Left colon (tissue), 2 donors: ENCODE results near the gene POU2AF1. TPM values are rescaled to one million over a fixed set of nuclear protein-coding genes. Genes with fewer than 3 reads are reported as not detected.

Experiments used
- ATAC-seq: fragments of 200-7000 bp; cut with Tn5 transposase; one replicate; pipeline ENCODE4 v1.9.1; 2020; ENCODE audit warnings: mild to moderate bottlenecking, moderate library complexity
- DNase-seq, 2 donors: peaks; one replicate each; pipeline ENCODE4 v3.0.0-alpha.2; 2020
- intact Hi-C, 2 donors: fragments of 100-400 bp; cut with DNase I in 1 of 2; cut with micrococcal nuclease in 1 of 2; formaldehyde crosslinking; loops; one replicate each; pipeline versions ENCODE4 v1.11.2 to v1.14.0; 2022; cut with DNase I, micrococcal nuclease
- total RNA-seq, 2 donors: library from RNA; stranded (reverse); fragmentation: NEBNext Ultra II Directional; extraction: Animal tissue kit (Norgen Biotek cat#: 25700); gene quantifications; one replicate each; pipeline ENCODE4 v1.2.1, GENCODE V29; 2021
- donor health status: DM: no; HTN: no; CAD: no.
- donor health status: DM: yes; HTN: yes; CAD: no.

Gene POU2AF1
- total RNA-seq, 2 donors from 2014 or later, result 3.8 to 10.2 TPM

- DNase-seq (no peak), ATAC-seq (no peak)
- intact Hi-C loops, result no loop called here
Observed at GRCh38 chr11:111355956-111356659, 23.0 kb downstream of the POU2AF1 start.

DNA sequence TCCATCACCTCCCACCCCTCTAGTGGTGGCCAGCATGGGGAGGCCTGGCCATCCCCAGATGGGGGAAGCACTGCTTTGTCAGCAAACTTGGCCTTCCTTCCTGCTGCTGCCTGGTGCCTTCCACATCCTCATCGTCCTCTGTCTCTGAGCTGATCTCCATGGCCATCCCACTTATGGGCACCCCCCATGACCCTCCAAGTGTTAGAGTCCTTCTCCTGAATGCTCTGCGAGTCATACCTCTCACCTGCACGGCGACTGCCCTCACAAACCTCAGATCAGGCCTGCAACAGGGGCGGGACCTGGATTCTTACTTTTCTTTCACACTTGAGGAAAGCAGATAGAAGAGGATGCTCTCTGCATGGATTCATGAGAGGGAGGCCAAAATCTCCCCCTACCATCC lies 24.0 kb downstream of the POU2AF1 start:
- intact Hi-C loops, result no loop called here
- DNase-seq, result no peak
- ATAC-seq, result no peak

- DNase-seq (no peak), ATAC-seq (no peak)
- intact Hi-C loops, result no loop called here
Observed at GRCh38 chr11:111354601-111354891, 24.5 kb downstream of the POU2AF1 start.

- no peak for ATAC-seq
- intact Hi-C loops, result no loop called here
- DNase-seq, result no peak
Observed at GRCh38 chr11:111353776-111354600, 25.1 kb downstream of the POU2AF1 start.

- peak in 1 of 2 donors; percentile 59 for DNase-seq
- intact Hi-C loops, result no loop called here
- peak; percentile 82 for ATAC-seq
Observed at GRCh38 chr11:111352935-111353710, 26.0 kb downstream of the POU2AF1 start.

DNA sequence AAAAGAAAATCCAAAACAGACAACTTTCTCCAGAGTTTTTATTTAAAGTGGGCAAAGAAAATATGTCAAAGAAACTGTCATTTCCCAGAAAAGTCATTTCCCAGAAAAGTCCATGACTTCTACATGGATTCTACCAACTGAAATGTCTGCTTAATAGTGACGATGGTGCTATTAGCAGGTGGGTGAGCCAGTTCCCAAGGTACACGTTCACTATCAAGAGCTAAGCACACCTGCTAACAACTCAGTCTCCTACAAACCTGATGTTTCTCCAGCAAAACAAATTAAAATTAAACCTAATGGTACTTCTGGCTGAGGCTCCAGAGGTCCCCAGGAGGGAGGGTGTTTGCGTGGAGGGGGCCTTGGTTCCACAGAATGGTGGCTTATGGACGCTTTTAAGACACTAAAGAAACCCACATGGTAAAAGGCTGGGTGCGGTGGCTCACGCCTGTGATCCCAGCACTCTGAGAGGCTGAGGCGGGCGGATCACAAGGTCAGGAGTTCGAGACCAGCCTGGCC lies 26.8 kb downstream of the POU2AF1 start:
- intact Hi-C loops, result no loop called here
- no peak for ATAC-seq
- DNase-seq, result no peak

GRCh38 chr11:111351374-111352055 lies 27.6 kb downstream of the POU2AF1 start:
- intact Hi-C loops, result no loop called here
- ATAC-seq, result no peak
- DNase-seq, result no peak

GRCh38 chr11:111350811-111351210 lies 28.3 kb downstream of the POU2AF1 start:
- intact Hi-C loops, result no loop called here
- DNase-seq (no peak), ATAC-seq (no peak)

DNA sequence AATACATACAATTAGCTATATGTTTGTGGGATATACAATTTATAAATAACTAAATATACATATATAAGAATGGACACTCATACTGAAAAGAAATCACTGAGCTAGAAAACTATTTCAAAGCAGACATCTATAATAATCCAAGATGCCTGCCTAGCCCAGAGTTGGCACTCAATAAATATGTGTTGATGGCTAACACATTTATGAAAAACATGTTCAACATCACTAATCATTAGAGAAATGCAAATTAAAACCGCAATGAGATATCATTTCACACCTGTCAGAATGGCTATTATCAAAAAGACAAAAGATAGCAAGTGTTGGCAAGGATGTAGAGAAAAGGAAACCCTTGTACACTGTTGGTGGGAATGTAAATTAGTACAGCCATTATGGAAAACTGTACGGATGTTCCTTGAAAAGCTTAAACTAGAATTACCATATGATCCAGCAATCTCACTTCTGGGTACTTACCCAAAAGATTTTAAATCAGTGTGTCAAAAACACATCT lies 29.8 kb downstream of the POU2AF1 start:
- DNase-seq (no peak), ATAC-seq (no peak)
- intact Hi-C loops, result no loop called here

DNA sequence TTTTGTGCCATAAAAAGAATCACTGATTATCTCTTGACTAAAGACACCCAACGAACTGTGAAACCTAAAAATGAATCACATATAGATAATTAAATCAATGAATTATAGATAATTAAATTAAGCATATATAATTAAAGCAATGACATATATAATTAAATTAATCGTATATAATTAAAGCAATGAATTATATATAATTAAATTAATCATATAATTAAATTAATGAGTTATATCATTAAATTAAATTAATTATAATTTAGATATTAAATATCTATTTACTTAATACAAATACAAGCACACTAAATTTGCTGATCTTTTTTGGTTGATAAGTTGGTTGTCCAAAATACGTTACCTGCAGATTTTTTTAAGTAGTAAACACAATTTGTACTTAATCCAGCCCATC lies 30.9 kb downstream of the POU2AF1 start:
- ATAC-seq (no peak), DNase-seq (no peak)
- intact Hi-C loops, result no loop called here

DNA sequence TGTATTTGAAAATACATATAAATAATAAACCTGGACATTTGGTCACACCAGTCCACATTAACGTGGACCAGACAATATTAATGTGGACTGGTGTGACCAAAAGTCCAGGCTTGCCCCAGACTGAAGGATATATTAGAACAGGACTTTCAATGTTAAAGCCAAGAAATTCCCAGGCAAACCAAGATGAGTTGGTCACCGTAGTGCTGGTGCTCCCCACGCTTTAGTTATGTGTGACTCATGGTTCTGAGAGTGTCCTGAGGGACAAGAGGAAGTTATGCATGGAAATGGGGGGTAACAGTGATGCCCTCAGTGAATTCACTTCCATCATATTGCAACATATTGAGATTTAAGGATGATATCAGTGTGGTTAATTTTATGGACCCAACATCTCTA lies 31.4 kb downstream of the POU2AF1 start:
- intact Hi-C loops, result no loop called here
- no peak for ATAC-seq
- no peak for DNase-seq

DNA sequence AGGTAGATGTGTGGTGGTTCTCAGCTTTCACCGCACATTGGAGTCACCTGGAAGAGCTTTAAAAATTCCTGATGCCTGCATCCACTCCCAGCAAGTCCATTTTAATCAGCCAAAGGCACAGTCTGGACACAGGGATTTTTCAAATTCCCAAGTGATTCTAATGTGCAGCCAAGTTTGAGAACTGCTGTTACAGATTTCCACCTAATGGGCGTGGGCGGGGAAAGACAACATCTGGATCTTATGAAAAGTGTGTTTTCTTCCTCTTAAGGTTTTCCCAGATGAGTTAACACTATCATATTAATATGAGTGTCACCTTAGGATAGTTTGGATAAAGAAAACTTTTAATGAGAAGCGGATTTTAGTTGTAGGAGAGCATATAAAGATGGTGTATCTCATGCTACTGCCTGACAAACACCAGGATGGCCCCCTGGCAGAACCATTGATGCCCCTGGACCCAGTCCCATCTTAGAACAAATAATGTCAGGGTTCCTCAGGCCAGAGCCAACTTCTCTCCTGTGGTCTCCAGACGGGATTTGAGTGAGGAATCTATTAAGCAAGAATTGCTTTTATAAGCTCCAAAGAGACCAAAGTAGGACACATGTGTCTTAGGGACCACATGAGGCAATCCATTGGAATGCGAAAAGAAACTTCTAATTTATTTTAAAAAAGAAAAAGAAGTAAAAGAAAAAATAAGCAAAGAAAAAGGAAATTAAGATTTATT lies 31.9 kb downstream of the POU2AF1 start:
- intact Hi-C loops, result no loop called here
- ATAC-seq (no peak), DNase-seq (no peak)

DNA sequence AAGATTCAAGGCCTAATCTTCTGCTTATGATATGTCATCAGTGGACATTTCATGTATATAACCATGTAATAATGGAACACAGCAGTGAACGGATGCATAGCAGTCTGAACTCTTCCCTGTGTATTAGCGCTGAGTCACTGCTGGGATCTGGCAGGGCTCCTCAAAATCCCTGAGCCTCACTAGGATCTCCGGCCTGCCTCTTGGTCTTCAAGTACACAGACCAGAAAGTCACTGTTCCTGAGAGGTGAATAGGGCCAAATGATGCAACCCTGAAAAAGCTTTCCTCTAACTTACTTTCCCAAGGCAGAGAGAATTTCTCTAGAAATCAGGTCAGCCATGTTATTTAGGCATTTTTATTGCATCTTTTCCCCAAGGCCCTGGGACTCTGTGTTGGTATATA lies 35.0 kb downstream of the POU2AF1 start:
- DNase-seq, result peak in 1 of 2 donors; percentile 62
- no peak for ATAC-seq
- intact Hi-C loops, result no loop called here

GRCh38 chr11:111342329-111342728 lies 36.7 kb downstream of the POU2AF1 start:
- DNase-seq, result no peak
- ATAC-seq, result no peak
- intact Hi-C loops, result no loop called here

GRCh38 chr11:111339758-111340388 lies 39.2 kb downstream of the POU2AF1 start:
- intact Hi-C loops, result no loop called here
- no peak for DNase-seq
- ATAC-seq, result no peak

DNA sequence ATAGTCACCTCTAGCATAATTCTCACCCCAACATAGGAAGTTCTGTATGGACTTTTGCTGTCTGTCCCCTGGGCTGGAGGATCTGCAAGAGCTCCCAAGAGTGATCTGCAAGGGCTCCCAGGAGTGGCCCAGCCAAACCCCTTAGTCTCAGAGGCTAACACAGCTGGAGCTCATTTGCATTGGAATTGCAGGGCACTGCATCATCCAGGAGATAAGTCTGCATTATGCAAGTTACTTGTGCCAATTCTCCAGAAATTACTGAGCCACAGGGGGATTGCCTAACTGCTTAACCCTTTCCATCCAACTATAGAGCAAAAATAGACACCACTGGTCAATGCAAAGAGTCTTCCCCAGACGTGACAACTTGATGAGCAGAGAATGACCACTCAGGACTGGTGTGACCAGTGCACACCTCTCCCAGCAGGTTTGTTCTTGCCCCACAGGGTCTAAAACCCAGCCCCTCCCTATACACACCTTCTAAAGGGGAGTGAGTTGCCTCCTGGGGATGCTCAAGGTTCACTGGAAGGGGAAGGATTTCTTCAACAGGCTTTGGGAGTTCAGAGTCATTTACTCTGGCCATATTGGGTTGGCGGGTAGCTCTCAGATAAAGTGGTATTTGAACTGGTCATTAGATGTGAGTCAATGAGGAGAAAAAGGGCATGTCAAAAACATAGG lies 42.4 kb downstream of the POU2AF1 start:
- ATAC-seq, result no peak
- DNase-seq, result no peak
- intact Hi-C loops, result no loop called here

DNA sequence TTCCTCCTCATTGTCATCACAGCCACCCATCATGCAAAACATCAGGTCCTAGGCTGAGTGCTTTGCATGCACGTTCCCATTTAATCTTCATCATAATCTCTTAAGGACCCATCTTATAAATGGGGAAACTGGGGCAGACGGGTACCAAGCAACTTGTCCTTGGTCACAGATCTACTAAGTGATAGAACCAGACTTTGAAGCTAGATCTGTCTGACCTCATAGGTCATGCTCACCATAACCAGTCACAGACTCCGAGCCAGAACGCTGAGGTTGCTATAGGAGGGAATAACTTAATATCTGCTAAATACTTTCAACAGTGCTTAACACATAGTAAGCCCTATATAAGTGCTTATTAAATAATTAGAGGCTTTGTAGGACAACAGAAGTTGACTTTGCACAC lies 43.0 kb downstream of the POU2AF1 start:
- DNase-seq, result no peak
- no peak for ATAC-seq
- intact Hi-C loops, result no loop called here
